ENCODE results near the gene IGF2R. TPM values are rescaled to one million over a fixed set of nuclear protein-coding genes. Genes with fewer than 3 reads are reported as not detected.
A peak's percentile ranks its signal among the peaks of the same experiment; 100 is the strongest.

Gene IGF2R
- total RNA-seq, 4 donors from 2014 or later: 60.0 to 93.4 (median 71.7) TPM

- intact Hi-C loops (cut with DNase I; ENCODE audit: low total_unique reads): loop anchor here (10.0 kb wide), 1 partner anchor 320 kb away; no protein-coding TSS in a partner anchor
- H3K4me3 ChIP-seq (ENCODE audit: low read depth, poor library complexity, severe bottlenecking): no peak overlapping the region
- 85 to 96% methylated on average over 6 of the region's 6 CpGs for WGBS, 2 donors
- TF ChIP-seq CTCF (IDR thresholded peaks at IDR 0.05) (no peak), POLR2A (IDR thresholded peaks at IDR 0.05) (no peak)
- DNase-seq (ENCODE audit: low spot score in 2 of 2): no peak
Measured at GRCh38 chr6:160134779-160135547, 166.1 kb downstream of the IGF2R start.

GRCh38 chr6:160135907-160136655 is 167.2 kb downstream of the IGF2R start:
- TF ChIP-seq CTCF (IDR thresholded peaks at IDR 0.05) (no peak), POLR2A (IDR thresholded peaks at IDR 0.05) (no peak)
- WGBS, 2 donors: 78 to 82% methylated on average over 21 of the region's 21 CpGs
- peak; percentile 3 to 53 for DNase-seq (ENCODE audit: low spot score in 2 of 2)
- intact Hi-C loops (cut with DNase I; ENCODE audit: low total_unique reads): loop anchor here (10.0 kb wide), 1 partner anchor 319 kb away; no protein-coding TSS in a partner anchor
- no peak overlapping the region for H3K4me3 ChIP-seq (ENCODE audit: low read depth, poor library complexity, severe bottlenecking)

- intact Hi-C loops (cut with DNase I; ENCODE audit: low total_unique reads): loop anchor here (10.0 kb wide), 1 partner anchor 317 kb away; no protein-coding TSS in a partner anchor
- 88% methylated on average over 12 of the region's 12 CpGs for WGBS, 2 donors
- DNase-seq (ENCODE audit: low spot score in 2 of 2): peak; percentile 12 to 76
- TF ChIP-seq CTCF (IDR thresholded peaks at IDR 0.05): no peak
- no peak for TF ChIP-seq POLR2A (IDR thresholded peaks at IDR 0.05)
- H3K4me3 ChIP-seq (ENCODE audit: low read depth, poor library complexity, severe bottlenecking): no peak overlapping the region
Measured at GRCh38 chr6:160137130-160137988, 168.5 kb downstream of the IGF2R start.

GRCh38 chr6:160137989-160138835 is 169.3 kb downstream of the IGF2R start:
- H3K4me3 ChIP-seq (ENCODE audit: low read depth, poor library complexity, severe bottlenecking): no peak overlapping the region
- peak in 1 of 2 donors; percentile 85 for DNase-seq (ENCODE audit: low spot score in 2 of 2)
- WGBS, 2 donors: 55 to 65% methylated on average over 8 of the region's 8 CpGs
- intact Hi-C loops (cut with DNase I; ENCODE audit: low total_unique reads): loop anchor here (10.0 kb wide), 1 partner anchor 317 kb away; no protein-coding TSS in a partner anchor
- TF ChIP-seq CTCF (IDR thresholded peaks at IDR 0.05): no peak
- no peak for TF ChIP-seq POLR2A (IDR thresholded peaks at IDR 0.05)

All from lower leg skin (tissue), 4 donors.